ENCODE measurements around the gene ZSCAN10. TPM values are rescaled to one million over a fixed set of nuclear protein-coding genes. Genes with fewer than 3 reads are reported as not detected.

The ZSCAN10 gene
- total and polyA plus RNA-seq, 8 donors: not detected

DNA sequence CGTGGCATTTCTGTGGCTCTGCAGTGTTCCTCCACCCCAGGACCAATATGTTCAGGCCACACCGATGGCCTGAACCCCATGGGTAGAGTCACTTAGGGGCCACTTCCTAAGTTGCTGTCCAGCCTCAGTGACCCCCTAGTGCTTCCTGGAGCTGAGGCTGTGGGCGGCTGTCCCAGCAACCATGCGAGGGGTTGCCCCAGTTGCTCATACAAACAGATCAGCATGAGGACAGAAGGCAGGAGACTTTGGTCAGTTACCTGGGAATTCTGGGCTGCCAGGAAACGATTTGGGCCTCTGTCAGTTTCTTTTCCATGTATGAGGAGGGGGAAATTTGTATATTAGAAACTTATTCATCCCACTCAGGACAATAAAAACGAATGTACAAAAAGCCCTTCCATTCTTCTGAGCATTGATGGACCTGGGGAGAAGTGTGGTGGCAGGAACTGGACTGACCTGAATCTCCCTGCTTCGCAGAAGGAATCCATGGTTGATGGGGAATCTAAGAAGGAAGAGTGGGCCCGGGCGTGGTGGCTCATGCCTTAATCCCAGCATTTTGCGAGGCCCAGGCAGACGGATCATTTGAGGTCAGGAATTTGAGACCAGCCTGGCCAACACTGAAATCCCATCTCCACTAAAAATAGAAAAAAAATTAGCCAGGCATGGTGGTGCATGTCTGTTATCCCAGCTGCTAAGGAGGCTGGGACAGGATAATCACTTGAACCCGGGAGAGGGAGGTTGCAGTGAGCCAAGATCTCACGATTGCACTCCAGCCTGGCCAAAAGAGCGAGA is 38.6 kb downstream of the ZSCAN10 start:
- DNase-seq: no peak
- no peak overlapping the region for H3K4me3 ChIP-seq
- intact Hi-C loops (cut with DNase I; ENCODE audit: low total_unique reads): no loop called here
- TF ChIP-seq POLR2A (IDR thresholded peaks at IDR 0.05) (no peak), EP300 (IDR thresholded peaks at IDR 0.05) (no peak), CTCF (IDR thresholded peaks at IDR 0.05) (no peak), POLR2AphosphoS5 (IDR thresholded peaks at IDR 0.05) (no peak)
- peaks cover 25 to 53% (median 31%) of the 10 kb centered on the region in 4 donors for H3K4me1 ChIP-seq
- no peaks in the 10 kb centered on the region for H3K9me3 ChIP-seq
- H3K36me3 ChIP-seq: peaks cover 0 to 5% (median 0%) of the 10 kb centered on the region in 4 donors
- H3K27me3 ChIP-seq: peaks cover 0 to 8% (median 0%) of the 10 kb centered on the region in 3 donors
- WGBS, 5 donors: 78 to 86% (median 79%) methylated on average over 14 of the region's 14 CpGs
- H3K27ac ChIP-seq: peak overlapping the region; percentile 8 to 88 (median 85)

DNA sequence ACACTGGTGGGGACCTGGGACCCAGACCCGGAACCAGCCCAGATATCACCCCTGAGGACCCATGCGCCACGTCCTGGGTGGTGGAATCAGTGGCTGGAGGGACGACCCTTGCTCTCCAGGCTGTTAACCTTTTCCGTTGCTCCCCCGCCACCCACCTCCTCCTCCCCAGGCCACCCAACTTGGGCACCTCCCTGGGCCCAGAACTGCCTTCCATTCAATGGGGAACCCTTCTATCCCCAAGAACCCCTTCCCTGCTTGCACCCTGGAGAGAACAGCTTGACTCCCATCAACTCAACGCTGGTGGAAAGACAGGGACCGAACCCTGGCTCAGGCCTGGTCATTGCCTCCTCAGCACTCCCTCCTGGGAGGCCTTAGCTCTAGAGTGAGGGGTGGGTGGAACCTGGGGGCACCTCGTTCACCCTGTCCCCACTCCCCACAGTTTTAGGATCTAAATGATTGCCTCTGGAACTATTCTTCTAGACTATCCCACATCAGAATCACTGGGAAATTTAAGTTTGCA is 39.3 kb downstream of the ZSCAN10 start:
- WGBS, 5 donors: 50 to 65% (median 53%) methylated on average over 9 of the region's 9 CpGs
- no peak for DNase-seq
- intact Hi-C loops (cut with DNase I; ENCODE audit: low total_unique reads): loop anchor here (5.0 kb wide), 1 partner anchor 68 kb away; no protein-coding TSS in a partner anchor
- peaks cover 18 to 53% (median 26%) of the 10 kb centered on the region in 4 donors for H3K4me1 ChIP-seq
- TF ChIP-seq EP300 (IDR thresholded peaks at IDR 0.05): no peak
- no peak for TF ChIP-seq POLR2AphosphoS5 (IDR thresholded peaks at IDR 0.05)
- TF ChIP-seq CTCF (IDR thresholded peaks at IDR 0.05): no peak
- TF ChIP-seq POLR2A (IDR thresholded peaks at IDR 0.05): no peak
- no peaks in the 10 kb centered on the region for H3K9me3 ChIP-seq
- peak overlapping the region; percentile 57 to 92 (median 78) for H3K4me3 ChIP-seq
- peak overlapping the region; percentile 75 to 88 (median 85) for H3K27ac ChIP-seq
- peaks cover 0 to 8% (median 0%) of the 10 kb centered on the region in 3 donors for H3K27me3 ChIP-seq
- peaks cover 0 to 5% (median under 1%) of the 10 kb centered on the region in 4 donors for H3K36me3 ChIP-seq

DNA sequence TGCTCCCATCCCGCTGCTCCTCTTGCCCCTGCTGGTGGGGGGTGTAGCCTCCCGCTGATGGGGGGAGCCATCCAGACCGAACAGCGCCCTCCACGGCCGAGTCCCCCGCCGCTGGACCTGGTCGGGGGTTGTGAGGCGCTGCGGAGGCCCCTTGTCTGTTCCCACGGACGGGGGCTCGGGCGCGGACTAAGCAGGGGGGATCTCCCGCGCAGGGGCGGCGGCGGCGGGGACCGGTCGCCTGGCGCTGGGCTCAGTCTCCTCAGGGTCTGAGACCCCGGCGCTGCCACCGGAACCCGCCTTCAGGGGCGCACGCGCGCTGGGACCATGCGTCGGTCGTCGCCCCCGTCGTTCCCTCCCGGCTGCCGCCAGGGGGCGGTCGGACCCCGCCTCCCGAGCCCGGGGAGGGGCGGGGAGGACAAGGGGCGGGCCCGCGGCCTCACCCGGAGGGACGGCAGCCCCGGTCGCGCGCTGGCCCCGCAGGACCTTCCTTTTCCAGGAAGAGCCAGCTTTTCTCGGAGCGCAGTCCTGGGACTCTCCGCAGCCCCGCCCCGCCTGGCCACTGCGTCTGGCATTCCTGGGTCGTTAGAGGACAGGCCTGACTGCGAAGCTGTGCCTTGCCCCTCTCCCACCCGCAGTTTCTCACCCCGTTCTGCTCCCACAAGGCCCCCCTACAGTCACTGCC is 39.9 kb downstream of the ZSCAN10 start:
- TF ChIP-seq CTCF (IDR thresholded peaks at IDR 0.05) (peak in 5 of 7 experiments; percentile 64 to 98 (median 91)), POLR2AphosphoS5 (IDR thresholded peaks at IDR 0.05) (peak; percentile 21 to 85 (median 69)), EP300 (IDR thresholded peaks at IDR 0.05) (no peak)
- peak overlapping the region; percentile 75 to 88 (median 85) for H3K27ac ChIP-seq

More for the DNA sequence above, 39.9 kb downstream of the ZSCAN10 start:
- H3K36me3 ChIP-seq: peaks cover 0 to 8% (median 2%) of the 10 kb centered on the region in 4 donors
- intact Hi-C loops (cut with DNase I; ENCODE audit: low total_unique reads): loop anchor here (5.0 kb wide), 1 partner anchor 68 kb away; no protein-coding TSS in a partner anchor
- H3K4me1 ChIP-seq: peaks cover 15 to 52% (median 23%) of the 10 kb centered on the region in 4 donors
- peak; percentile 91 to 97 for DNase-seq
- peak overlapping the region; percentile 57 to 92 (median 78) for H3K4me3 ChIP-seq
- H3K9me3 ChIP-seq: no peaks in the 10 kb centered on the region
- 0% methylated on average over 15 to 67 of the region's 67 CpGs for WGBS, 5 donors
- peaks cover 0 to 8% (median 0%) of the 10 kb centered on the region in 3 donors for H3K27me3 ChIP-seq
